ENCODE measurements around the gene RPS27.
"Not testable (repeated sequence)": the region's sequence is repeated elsewhere in the genome, so short reads cannot be mapped to it uniquely, and the experiment has no call there.

The RPS27 gene

GRCh38 chr1:153987621-153988020 lies 2.9 kb upstream of the RPS27 start:
- ChIA-PET CTCF (interaction anchor here (0.7 to 4.1 kb wide), 37 partner anchors 10 to 1185 kb away, joined by 3 to 36 read pairs (median 4); partner anchors contain the start of genes CREB3L4, DENND4B, GATAD2B and ILF2), POLR2A (interaction anchor here (0.7 kb wide), 1 partner anchor 352 kb away, joined by 3 read pairs; no protein-coding TSS in a partner anchor)
- DNase-seq (ENCODE audit: extremely low spot score) = no peak
- no peak for TF ChIP-seq CTCF (IDR thresholded peaks at IDR 0.05; ENCODE audit: control extremely low read depth, extremely low read depth, low read depth, missing control alignments)

GRCh38 chr1:153991151-153991630 lies 629 bp downstream of the RPS27 start:
- ChIA-PET CTCF (interaction anchor here (1.3 to 2.4 kb wide), 2 partner anchors 13 to 44 kb away, joined by 3 to 9 read pairs; partner anchors contain the start of genes DENND4B and JTB), POLR2A (interaction anchor here (0.7 to 2.3 kb wide), 10 partner anchors 14 to 456 kb away, joined by 3 to 25 read pairs (median 5); partner anchors contain the start of genes CREB3L4, CRTC2, JTB and S100A6)
- DNase-seq (ENCODE audit: extremely low spot score) = no peak
- no peak for TF ChIP-seq CTCF (IDR thresholded peaks at IDR 0.05; ENCODE audit: control extremely low read depth, extremely low read depth, low read depth, missing control alignments)

GRCh38 chr1:153991806-153992205 lies 1.2 kb downstream of the RPS27 start:
- ChIA-PET CTCF (interaction anchor here (1.3 to 2.4 kb wide), 3 partner anchors 9 to 45 kb away, joined by 3 to 9 read pairs (median 4); partner anchors contain the start of genes DENND4B and JTB), POLR2A (interaction anchor here (0.7 to 2.3 kb wide), 6 partner anchors 21 to 342 kb away, joined by 3 to 25 read pairs (median 4); partner anchors contain the start of genes CREB3L4 and CRTC2)
- TF ChIP-seq CTCF (IDR thresholded peaks at IDR 0.05; ENCODE audit: control extremely low read depth, extremely low read depth, low read depth, missing control alignments) = no peak
- DNase-seq (ENCODE audit: extremely low spot score) = no peak

- DNase-seq (ENCODE audit: extremely low spot score) = no peak
- ChIA-PET POLR2A (interaction anchor here (0.7 kb wide), 1 partner anchor 204 kb away, joined by 5 read pairs; no protein-coding TSS in a partner anchor), CTCF (interaction anchor here (1.0 to 1.8 kb wide), 3 partner anchors 9 to 316 kb away, joined by 3 to 8 read pairs (median 3); partner anchors contain the start of genes NPR1 and RAB13)
- no peak for TF ChIP-seq CTCF (IDR thresholded peaks at IDR 0.05; ENCODE audit: control extremely low read depth, extremely low read depth, low read depth, missing control alignments)
Observed at GRCh38 chr1:153995202-153995601, 4.6 kb downstream of the RPS27 start.

- no peak for TF ChIP-seq CTCF (IDR thresholded peaks at IDR 0.05; ENCODE audit: control extremely low read depth, extremely low read depth, low read depth, missing control alignments)
- CTCF ChIA-PET = interaction anchor here (1.0 to 1.8 kb wide), 3 partner anchors 9 to 317 kb away, joined by 3 to 8 read pairs (median 3); partner anchors contain the start of genes NPR1 and RAB13
- POLR2A ChIA-PET = no interaction called here
Observed at GRCh38 chr1:153995640-153996039, 5.1 kb downstream of the RPS27 start.

GRCh38 chr1:153996882-153997281 lies 6.3 kb downstream of the RPS27 start:
- POLR2A ChIA-PET = interaction anchor here (0.6 to 0.7 kb wide), 3 partner anchors 115 to 399 kb away, joined by 3 to 5 read pairs (median 5); no protein-coding TSS in a partner anchor
- not testable (repeated sequence) for DNase-seq (ENCODE audit: extremely low spot score)
- CTCF ChIA-PET = interaction anchor here (0.7 kb wide), 1 partner anchor 224 kb away, joined by 3 read pairs; no protein-coding TSS in a partner anchor

More at GRCh38 chr1:153995640-153996039, 5.1 kb downstream of the RPS27 start:
- DNase-seq (ENCODE audit: extremely low spot score) = no peak

GRCh38 chr1:154000420-154000819 lies 9.9 kb downstream of the RPS27 start:
- DNase-seq (ENCODE audit: extremely low spot score) = no peak
- POLR2A ChIA-PET = interaction anchor here (1.5 kb wide), 1 partner anchor 10 kb away, joined by 5 read pairs; the partner anchor contains the start of gene RPS27
- CTCF ChIA-PET = interaction anchor here (1.4 kb wide), 1 partner anchor 8 kb away, joined by 4 read pairs; no protein-coding TSS in a partner anchor
- no peak for TF ChIP-seq CTCF (IDR thresholded peaks at IDR 0.05; ENCODE audit: control extremely low read depth, extremely low read depth, low read depth, missing control alignments)

Data from GM10248 (cell line).